Measurements from ENCODE around the gene RITA1. TPM values are rescaled to one million over a fixed set of nuclear protein-coding genes. Genes with fewer than 3 reads are reported as not detected.

Gene RITA1
- polyA plus RNA-seq, 2 of the 4 experiments (the other 2 are of a cell fraction) = 18.6 to 20.5 TPM

DNA sequence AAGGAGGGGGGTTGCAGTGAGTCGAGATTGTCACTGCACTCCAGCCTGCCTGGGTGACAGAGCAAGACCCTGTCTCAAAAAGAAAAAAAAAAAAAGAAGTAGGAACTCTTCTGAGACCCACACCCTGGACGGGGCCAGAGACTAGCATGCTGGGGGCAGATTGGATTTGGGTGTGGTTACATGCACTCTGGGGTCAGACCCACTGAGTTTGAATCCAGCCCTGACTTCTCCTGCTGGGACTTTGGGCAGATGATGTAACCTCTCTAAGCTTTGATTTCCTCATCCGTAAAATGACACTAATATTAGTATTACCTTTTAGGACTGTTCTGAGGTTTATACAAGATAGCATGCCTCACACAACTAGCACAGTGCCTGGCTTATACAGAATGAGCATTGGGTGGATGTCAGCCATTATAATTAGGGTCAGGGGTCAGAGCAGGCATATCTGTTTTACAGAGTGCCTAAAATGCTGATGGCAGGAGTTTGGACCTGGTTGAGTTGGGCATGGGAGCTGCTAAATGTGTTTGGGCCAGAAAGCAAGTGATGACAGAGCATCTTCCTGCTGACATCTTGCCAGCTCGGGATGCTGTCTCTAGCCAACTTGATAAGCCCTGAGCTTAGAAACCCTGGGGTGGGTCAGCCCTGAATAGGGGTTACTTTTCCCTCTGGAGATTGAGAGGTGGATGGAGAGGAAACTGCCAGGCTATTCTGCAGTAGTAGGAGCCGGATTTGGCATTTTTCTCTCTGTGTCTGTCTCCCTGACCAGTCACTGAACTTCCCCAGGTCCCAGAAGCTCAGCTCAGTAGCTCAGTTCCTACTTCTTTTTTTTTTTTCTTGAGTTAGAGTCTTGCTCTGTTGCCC, 51.2 kb downstream of the RITA1 start:
- ATAC-seq (no peak), DNase-seq (ENCODE audit: low read depth in 1 of 2, low spot score in 1 of 2) (no peak), FAIRE-seq (no peak)
- H3K4me2 ChIP-seq = no peak overlapping the region
- ChIA-PET POLR2A (interaction anchor here (1.9 kb wide), 1 partner anchor 9 kb away, joined by 6 read pairs; no protein-coding TSS in a partner anchor), CTCF (interaction anchor here (0.6 to 1.5 kb wide), 6 partner anchors 10 to 77 kb away, joined by 3 to 4 read pairs (median 4); no protein-coding TSS in a partner anchor)
- H3K27ac ChIP-seq = no peak overlapping the region
- 81% methylated on average over 5 of the region's 5 CpGs for WGBS (ENCODE audit: missing lambda C conversion rate)
- peaks cover 14% of the 10 kb centered on the region for H3K4me1 ChIP-seq
- no peak overlapping the region for H3K4me3 ChIP-seq
- TF ChIP-seq RAD21 (conservative IDR thresholded peaks at IDR 0.05 in 1 of 2, IDR thresholded peaks at IDR 0.05 in 1 of 2) (no peak), MAFK (IDR thresholded peaks at IDR 0.05; ENCODE audit: partially characterized antibody) (peak; percentile 40), EHF (CRISPR knock-in tag; IDR thresholded peaks at IDR 0.05) (no peak)
- TF ChIP-seq, protein P1, sequence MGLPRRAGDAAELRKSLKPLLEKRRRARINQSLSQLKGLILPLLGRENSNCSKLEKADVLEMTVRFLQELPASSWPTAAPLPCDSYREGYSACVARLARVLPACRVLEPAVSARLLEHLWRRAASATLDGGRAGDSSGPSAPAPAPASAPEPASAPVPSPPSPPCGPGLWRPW (IDR thresholded peaks at IDR 0.05) = no peak
- no peaks in the 10 kb centered on the region for H3K9me3 ChIP-seq

DNA sequence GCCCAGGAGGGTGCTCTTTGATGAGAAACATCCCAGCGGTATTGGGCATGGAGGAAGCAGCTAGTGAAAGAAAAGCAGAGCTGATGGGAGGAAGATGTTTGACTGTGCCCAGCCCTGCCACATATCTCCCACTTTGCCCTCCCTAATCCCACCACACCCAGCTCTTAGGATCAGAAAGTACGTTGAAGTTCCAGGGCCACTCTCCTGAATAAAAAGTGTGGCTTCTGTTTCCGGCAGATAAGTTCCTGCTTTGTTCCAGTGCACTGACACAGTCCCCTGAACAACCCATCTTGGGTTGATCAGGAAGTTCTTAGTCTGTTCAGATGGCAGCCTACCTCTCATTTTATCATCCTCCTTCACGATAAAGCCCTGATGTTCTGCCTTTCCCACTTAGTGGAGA, 52.2 kb downstream of the RITA1 start:
- FAIRE-seq = no peak
- ATAC-seq = no peak
- ChIA-PET POLR2A (interaction anchor here (1.9 kb wide), 1 partner anchor 8 kb away, joined by 6 read pairs; no protein-coding TSS in a partner anchor), CTCF (no interaction called here)
- Histone ChIP-seq H3K9me3 (no peaks in the 10 kb centered on the region), H3K4me1 (peaks cover 19% of the 10 kb centered on the region), H3K4me2 (no peak overlapping the region), H3K27ac (no peak overlapping the region), H3K4me3 (no peak overlapping the region)
- no peak for TF ChIP-seq RNF2 (IDR thresholded peaks at IDR 0.05; ENCODE audit: borderline replicate concordance, low read depth)
- TF ChIP-seq, protein P2, sequence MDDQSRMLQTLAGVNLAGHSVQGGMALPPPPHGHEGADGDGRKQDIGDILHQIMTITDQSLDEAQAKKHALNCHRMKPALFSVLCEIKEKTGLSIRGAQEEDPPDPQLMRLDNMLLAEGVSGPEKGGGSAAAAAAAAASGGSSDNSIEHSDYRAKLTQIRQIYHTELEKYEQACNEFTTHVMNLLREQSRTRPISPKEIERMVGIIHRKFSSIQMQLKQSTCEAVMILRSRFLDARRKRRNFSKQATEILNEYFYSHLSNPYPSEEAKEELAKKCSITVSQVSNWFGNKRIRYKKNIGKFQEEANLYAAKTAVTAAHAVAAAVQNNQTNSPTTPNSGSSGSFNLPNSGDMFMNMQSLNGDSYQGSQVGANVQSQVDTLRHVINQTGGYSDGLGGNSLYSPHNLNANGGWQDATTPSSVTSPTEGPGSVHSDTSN (IDR thresholded peaks at IDR 0.05) = no peak
- TF ChIP-seq TFCP2L1 (CRISPR knock-in tag; IDR thresholded peaks at IDR 0.05) = no peak
- no peak for TF ChIP-seq KDM5A (IDR thresholded peaks at IDR 0.05)
- TF ChIP-seq SMC3 (IDR thresholded peaks at IDR 0.05) = no peak
- DNase-seq (ENCODE audit: low read depth in 1 of 2, low spot score in 1 of 2) = no peak
- 90% methylated on average over 4 of the region's 4 CpGs for WGBS (ENCODE audit: missing lambda C conversion rate)

DNA sequence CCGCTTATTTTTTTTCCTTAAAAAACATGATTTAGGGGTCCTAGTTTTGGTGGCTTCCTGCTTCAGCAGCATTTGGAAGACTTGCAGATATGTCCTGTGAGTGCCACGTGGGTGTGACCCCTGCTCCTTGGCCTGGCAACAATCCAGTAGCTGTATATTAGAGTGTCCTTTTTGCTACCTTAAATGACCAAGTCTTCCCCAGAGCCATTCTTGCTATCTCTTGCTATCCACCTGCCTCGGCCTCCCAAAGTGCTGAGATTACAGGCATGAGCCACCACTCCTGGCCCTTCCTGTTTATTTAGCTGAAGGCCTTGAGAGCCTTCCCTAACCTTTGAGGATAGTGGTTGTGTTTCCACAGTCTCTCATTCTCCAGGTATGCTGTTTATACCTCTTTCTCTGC, 52.8 kb downstream of the RITA1 start:
- H3K4me1 ChIP-seq = peaks cover 19% of the 10 kb centered on the region

DNA sequence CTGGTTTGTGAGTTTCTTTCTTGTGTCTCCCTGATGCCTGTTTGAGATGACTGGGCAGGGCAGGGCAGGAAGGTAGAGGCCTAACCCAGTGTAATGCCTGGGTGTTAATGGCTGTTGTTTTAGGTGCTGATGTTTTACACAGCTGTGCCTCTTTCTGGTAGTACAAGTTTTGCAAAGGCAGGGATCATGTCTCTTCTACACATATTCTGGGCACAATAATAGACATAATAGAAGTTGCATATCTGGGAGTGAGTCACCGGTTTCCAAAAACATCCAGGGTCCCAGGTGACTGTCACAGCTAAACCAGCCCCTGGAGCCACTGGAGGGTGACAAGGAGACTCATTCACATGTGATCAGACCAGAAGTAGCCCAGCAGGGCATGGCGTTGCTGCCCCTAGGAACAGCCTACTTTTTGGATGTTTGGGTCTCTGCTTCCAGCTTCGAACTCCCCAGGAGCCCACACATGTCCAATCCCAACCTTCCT, 53.8 kb downstream of the RITA1 start:
- ChIA-PET POLR2A (interaction anchor here (1.5 kb wide), 1 partner anchor 16 kb away, joined by 7 read pairs; no protein-coding TSS in a partner anchor), CTCF (interaction anchor here (0.9 to 1.3 kb wide), 3 partner anchors 11 to 22 kb away, joined by 3 read pairs; no protein-coding TSS in a partner anchor)
- Histone ChIP-seq H3K27ac (no peak overlapping the region), H3K4me1 (peaks cover 26% of the 10 kb centered on the region), H3K9me3 (no peaks in the 10 kb centered on the region), H3K4me3 (no peak overlapping the region), H3K4me2 (no peak overlapping the region)
- TF ChIP-seq CHD4 (IDR thresholded peaks at IDR 0.05; ENCODE audit: borderline replicate concordance) = no peak
- TF ChIP-seq RARB (CRISPR knock-in tag; IDR thresholded peaks at IDR 0.05) = no peak
- no peak for TF ChIP-seq HDAC2 (IDR thresholded peaks at IDR 0.05)
- no peak for TF ChIP-seq CEBPB (IDR thresholded peaks at IDR 0.05)
- TF ChIP-seq MAZ (IDR thresholded peaks at IDR 0.05; ENCODE audit: borderline replicate concordance, low read depth, low read length) = no peak
- no peak for TF ChIP-seq ZNF302 (CRISPR knock-in tag; IDR thresholded peaks at IDR 0.05)
- TF ChIP-seq EHMT2 (IDR thresholded peaks at IDR 0.05; ENCODE audit: low read depth) = no peak
- TF ChIP-seq ZC3H11A (IDR thresholded peaks at IDR 0.05) = no peak
- TF ChIP-seq, protein P3, sequence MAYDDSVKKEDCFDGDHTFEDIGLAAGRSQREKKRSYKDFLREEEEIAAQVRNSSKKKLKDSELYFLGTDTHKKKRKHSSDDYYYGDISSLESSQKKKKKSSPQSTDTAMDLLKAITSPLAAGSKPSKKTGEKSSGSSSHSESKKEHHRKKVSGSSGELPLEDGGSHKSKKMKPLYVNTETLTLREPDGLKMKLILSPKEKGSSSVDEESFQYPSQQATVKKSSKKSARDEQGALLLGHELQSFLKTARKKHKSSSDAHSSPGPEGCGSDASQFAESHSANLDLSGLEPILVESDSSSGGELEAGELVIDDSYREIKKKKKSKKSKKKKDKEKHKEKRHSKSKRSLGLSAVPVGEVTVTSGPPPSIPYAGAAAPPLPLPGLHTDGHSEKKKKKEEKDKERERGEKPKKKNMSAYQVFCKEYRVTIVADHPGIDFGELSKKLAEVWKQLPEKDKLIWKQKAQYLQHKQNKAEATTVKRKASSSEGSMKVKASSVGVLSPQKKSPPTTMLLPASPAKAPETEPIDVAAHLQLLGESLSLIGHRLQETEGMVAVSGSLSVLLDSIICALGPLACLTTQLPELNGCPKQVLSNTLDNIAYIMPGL (CRISPR knock-in tag; IDR thresholded peaks at IDR 0.05; ENCODE audit: borderline replicate concordance) = no peak
- TF ChIP-seq HOXB13 (CRISPR knock-in tag; IDR thresholded peaks at IDR 0.05; ENCODE audit: low read depth) = no peak
- no peak for TF ChIP-seq TFCP2L1 (CRISPR knock-in tag; IDR thresholded peaks at IDR 0.05)
- TF ChIP-seq, protein P4, sequence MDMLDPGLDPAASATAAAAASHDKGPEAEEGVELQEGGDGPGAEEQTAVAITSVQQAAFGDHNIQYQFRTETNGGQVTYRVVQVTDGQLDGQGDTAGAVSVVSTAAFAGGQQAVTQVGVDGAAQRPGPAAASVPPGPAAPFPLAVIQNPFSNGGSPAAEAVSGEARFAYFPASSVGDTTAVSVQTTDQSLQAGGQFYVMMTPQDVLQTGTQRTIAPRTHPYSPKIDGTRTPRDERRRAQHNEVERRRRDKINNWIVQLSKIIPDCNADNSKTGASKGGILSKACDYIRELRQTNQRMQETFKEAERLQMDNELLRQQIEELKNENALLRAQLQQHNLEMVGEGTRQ (IDR thresholded peaks at IDR 0.05) = no peak
- no peak for TF ChIP-seq MAFK (IDR thresholded peaks at IDR 0.05; ENCODE audit: partially characterized antibody)
- no peak for TF ChIP-seq GATA3 (IDR thresholded peaks at IDR 0.05; ENCODE audit: borderline replicate concordance)
- no peak for TF ChIP-seq NR3C1 (IDR thresholded peaks at IDR 0.05)
- DNase-seq (ENCODE audit: low read depth in 1 of 2, low spot score in 1 of 2) = no peak
- 95% methylated on average over 3 of the region's 3 CpGs for WGBS (ENCODE audit: missing lambda C conversion rate)
- FAIRE-seq = no peak
- no peak for ATAC-seq

More for the DNA sequence above, 52.8 kb downstream of the RITA1 start:
- WGBS (ENCODE audit: missing lambda C conversion rate) = 79% methylated on average over 3 of the region's 3 CpGs
- DNase-seq (ENCODE audit: low read depth in 1 of 2, low spot score in 1 of 2) = no peak
- ATAC-seq = no peak
- TF ChIP-seq, protein P5, sequence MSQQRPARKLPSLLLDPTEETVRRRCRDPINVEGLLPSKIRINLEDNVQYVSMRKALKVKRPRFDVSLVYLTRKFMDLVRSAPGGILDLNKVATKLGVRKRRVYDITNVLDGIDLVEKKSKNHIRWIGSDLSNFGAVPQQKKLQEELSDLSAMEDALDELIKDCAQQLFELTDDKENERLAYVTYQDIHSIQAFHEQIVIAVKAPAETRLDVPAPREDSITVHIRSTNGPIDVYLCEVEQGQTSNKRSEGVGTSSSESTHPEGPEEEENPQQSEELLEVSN (IDR thresholded peaks at IDR 0.05; ENCODE audit: borderline replicate concordance, low read depth) = no peak
- TF ChIP-seq MYC (IDR thresholded peaks at IDR 0.05; ENCODE audit: borderline replicate concordance, low read length) = no peak
- H3K27ac ChIP-seq = no peak overlapping the region
- ChIA-PET CTCF (interaction anchor here (1.3 kb wide), 1 partner anchor 22 kb away, joined by 3 read pairs; no protein-coding TSS in a partner anchor), POLR2A (no interaction called here)
- H3K4me3 ChIP-seq = no peak overlapping the region
- no peaks in the 10 kb centered on the region for H3K9me3 ChIP-seq
- H3K4me2 ChIP-seq = no peak overlapping the region
- FAIRE-seq = no peak
